ENCODE data around the gene WDR7.

Gene WDR7

GRCh38 chr18:56977771-56978170, 326.6 kb downstream of the WDR7 start:
- CTCF ChIA-PET: no interaction called here
- no peak for DNase-seq (ENCODE audit: extremely low spot score)
- POLR2A ChIA-PET: no interaction called here
- TF ChIP-seq ELF4 (IDR thresholded peaks at IDR 0.05): no peak
- TF ChIP-seq BHLHE40 (IDR thresholded peaks at IDR 0.05; ENCODE audit: borderline replicate concordance): no peak
- no peak for TF ChIP-seq NFRKB (IDR thresholded peaks at IDR 0.05)
- peak; percentile 94 for TF ChIP-seq PKNOX1 (IDR thresholded peaks at IDR 0.05)

GRCh38 chr18:56980151-56980550, 329.0 kb downstream of the WDR7 start:
- ChIA-PET POLR2A (no interaction called here), CTCF (no interaction called here)
- TF ChIP-seq FOXA1 (IDR thresholded peaks at IDR 0.05): no peak
- TF ChIP-seq FOXK2 (IDR thresholded peaks at IDR 0.05): no peak
- no peak for TF ChIP-seq ELF4 (IDR thresholded peaks at IDR 0.05)
- no peak for TF ChIP-seq BHLHE40 (IDR thresholded peaks at IDR 0.05; ENCODE audit: borderline replicate concordance)
- no peak for TF ChIP-seq SP1 (IDR thresholded peaks at IDR 0.05)
- TF ChIP-seq LEF1 (IDR thresholded peaks at IDR 0.05; ENCODE audit: borderline replicate concordance): no peak
- TF ChIP-seq FOXM1 (IDR thresholded peaks at IDR 0.05; ENCODE audit: borderline replicate concordance): no peak
- no peak for TF ChIP-seq ZNF384 (IDR thresholded peaks at IDR 0.05)
- no peak for TF ChIP-seq L3MBTL2 (conservative IDR thresholded peaks at IDR 0.05)
- no peak for TF ChIP-seq TARDBP (IDR thresholded peaks at IDR 0.05)
- no peak for TF ChIP-seq PKNOX1 (IDR thresholded peaks at IDR 0.05)
- no peak for TF ChIP-seq CTBP1 (IDR thresholded peaks at IDR 0.05; ENCODE audit: borderline replicate concordance)
- no peak for DNase-seq (ENCODE audit: extremely low spot score)

- ChIA-PET POLR2A (no interaction called here), CTCF (no interaction called here)
- TF ChIP-seq HDGF (IDR thresholded peaks at IDR 0.05; ENCODE audit: borderline replicate concordance): no peak
- TF ChIP-seq SUZ12 (IDR thresholded peaks at IDR 0.05): no peak
- TF ChIP-seq ARNT (IDR thresholded peaks at IDR 0.05): no peak
- TF ChIP-seq FOXA1 (IDR thresholded peaks at IDR 0.05): no peak
- DNase-seq (ENCODE audit: extremely low spot score): no peak
These were observed 331.6 kb downstream of the WDR7 start for GRCh38 chr18:56982766-56983165.

DNA sequence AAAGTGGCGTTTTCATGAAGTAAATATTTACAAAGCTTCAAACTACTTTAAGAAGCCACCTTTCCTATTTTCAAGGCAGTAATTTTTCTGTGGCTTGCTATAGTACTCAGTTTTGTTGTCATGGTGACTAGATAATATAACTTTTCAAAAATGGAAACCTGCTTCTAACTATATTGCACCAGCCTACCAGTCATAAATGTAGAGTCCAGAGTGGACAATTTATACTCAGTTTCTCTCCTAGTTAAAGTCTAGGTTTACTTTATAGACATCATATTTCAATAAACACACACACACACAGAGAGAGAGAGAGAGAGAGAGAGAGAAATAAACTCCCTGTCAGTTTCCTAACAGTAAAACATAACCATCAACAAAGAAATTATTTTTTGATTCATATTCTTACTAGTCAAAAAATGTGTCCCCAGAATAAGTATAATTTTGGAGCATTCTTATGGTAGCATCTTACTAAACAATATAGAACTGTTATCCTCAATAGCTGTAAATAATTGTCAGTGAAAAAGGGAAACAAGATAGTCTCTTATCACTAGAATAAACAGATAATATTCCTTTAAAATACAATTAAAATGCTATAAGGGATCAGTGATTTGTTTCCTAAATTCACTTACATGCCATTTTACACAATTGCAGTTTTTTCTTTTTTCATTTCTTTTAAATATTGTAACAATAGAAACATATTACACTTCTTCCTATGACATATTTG, 332.3 kb downstream of the WDR7 start:
- ChIA-PET CTCF (interaction anchor here (0.5 kb wide), 1 partner anchor 1038 kb away, joined by 3 read pairs; no protein-coding TSS in a partner anchor), POLR2A (no interaction called here)
- TF ChIP-seq PKNOX1 (IDR thresholded peaks at IDR 0.05) (peak; percentile 86), SUZ12 (IDR thresholded peaks at IDR 0.05) (no peak)

DNA sequence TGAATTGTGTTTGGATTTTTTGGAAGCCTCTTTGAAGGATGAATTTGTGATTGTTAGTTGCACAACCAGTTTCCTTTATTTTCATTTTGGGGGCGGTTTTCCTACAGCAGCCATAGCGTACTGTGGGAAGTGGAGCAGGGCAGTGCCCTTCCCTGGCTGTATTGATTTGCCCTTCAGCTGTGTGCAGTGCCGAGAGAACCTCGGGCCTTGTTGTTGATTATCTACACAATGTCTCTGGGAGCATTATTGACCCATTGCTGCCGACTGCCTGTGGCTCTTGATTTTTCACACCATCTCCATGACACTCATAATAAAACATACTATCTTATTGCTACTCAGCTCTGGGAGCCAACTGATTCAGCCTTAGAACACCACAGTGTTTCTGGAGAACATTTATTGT, 333.6 kb downstream of the WDR7 start:
- TF ChIP-seq ARNT (IDR thresholded peaks at IDR 0.05) (no peak), HDGF (IDR thresholded peaks at IDR 0.05; ENCODE audit: borderline replicate concordance) (no peak), FOXM1 (IDR thresholded peaks at IDR 0.05; ENCODE audit: borderline replicate concordance) (no peak), CTBP1 (IDR thresholded peaks at IDR 0.05; ENCODE audit: borderline replicate concordance) (no peak), FOXA1 (IDR thresholded peaks at IDR 0.05) (no peak), SP1 (IDR thresholded peaks at IDR 0.05) (no peak), TARDBP (IDR thresholded peaks at IDR 0.05) (no peak), PKNOX1 (IDR thresholded peaks at IDR 0.05) (no peak), LEF1 (IDR thresholded peaks at IDR 0.05; ENCODE audit: borderline replicate concordance) (no peak), ZNF384 (IDR thresholded peaks at IDR 0.05) (no peak), BHLHE40 (IDR thresholded peaks at IDR 0.05; ENCODE audit: borderline replicate concordance) (no peak), FOXK2 (IDR thresholded peaks at IDR 0.05) (no peak), SUZ12 (IDR thresholded peaks at IDR 0.05) (no peak), ELF4 (IDR thresholded peaks at IDR 0.05) (no peak), NFRKB (IDR thresholded peaks at IDR 0.05) (no peak), L3MBTL2 (conservative IDR thresholded peaks at IDR 0.05) (no peak)
- ChIA-PET POLR2A (no interaction called here), CTCF (no interaction called here)
- DNase-seq (ENCODE audit: extremely low spot score): no peak

More for the DNA sequence above, 332.3 kb downstream of the WDR7 start:
- DNase-seq (ENCODE audit: extremely low spot score): no peak

GRCh38 chr18:56986829-56987228, 335.7 kb downstream of the WDR7 start:
- no peak for DNase-seq (ENCODE audit: extremely low spot score)
- POLR2A ChIA-PET: no interaction called here
- CTCF ChIA-PET: no interaction called here
- TF ChIP-seq ARNT (IDR thresholded peaks at IDR 0.05) (no peak), ELF4 (IDR thresholded peaks at IDR 0.05) (no peak)

GRCh38 chr18:56987236-56987635, 336.1 kb downstream of the WDR7 start:
- no peak for DNase-seq (ENCODE audit: extremely low spot score)
- CTCF ChIA-PET: no interaction called here
- TF ChIP-seq ARNT (IDR thresholded peaks at IDR 0.05) (no peak), L3MBTL2 (conservative IDR thresholded peaks at IDR 0.05) (no peak), SP1 (IDR thresholded peaks at IDR 0.05) (no peak), ZNF384 (IDR thresholded peaks at IDR 0.05) (no peak), BHLHE40 (IDR thresholded peaks at IDR 0.05; ENCODE audit: borderline replicate concordance) (no peak), PKNOX1 (IDR thresholded peaks at IDR 0.05) (no peak)
- POLR2A ChIA-PET: no interaction called here
